IPS-20b (cell line): ENCODE measurements around the gene ASB9.
"Not testable (repeated sequence)": the region's sequence is repeated elsewhere in the genome, so short reads cannot be mapped to it uniquely, and the experiment has no call there.

Experiments used
- H3K27ac ChIP-seq: one replicate; pipeline ENCODE4 v1.5.1; 2013; ENCODE audit warnings: low read length
- H3K27me3 ChIP-seq: 2 replicates; pipeline ENCODE4 v1.6.1; 2013; ENCODE audit warnings: mild to moderate bottlenecking, low read length, inconsistent platforms; ENCODE audit not compliant: insufficient read depth
- H3K36me3 ChIP-seq: 2 replicates; pipeline ENCODE4 v1.6.1; 2013; ENCODE audit warnings: low read depth, mild to moderate bottlenecking, inconsistent platforms, low read length, moderate library complexity; ENCODE audit not compliant: insufficient read depth
- H3K4me1 ChIP-seq: 2 replicates; pipeline ENCODE4 v1.6.1; 2013; ENCODE audit warnings: mild to moderate bottlenecking, control low read depth, inconsistent platforms, low read length, moderate library complexity; ENCODE audit not compliant: insufficient read depth
- H3K4me3 ChIP-seq: 2 replicates; pipeline ENCODE4 v1.5.1; 2013; ENCODE audit warnings: mild to moderate bottlenecking, low read length, inconsistent platforms
- H3K9ac ChIP-seq: 2 replicates; pipeline ENCODE4 v1.6.1; 2013; ENCODE audit warnings: low read depth, mild to moderate bottlenecking, inconsistent platforms, low read length, moderate library complexity
- H3K9me3 ChIP-seq: 2 replicates; pipeline ENCODE4 v1.6.1; 2013; ENCODE audit warnings: mild to moderate bottlenecking, low read depth, low read length, inconsistent platforms; ENCODE audit not compliant: insufficient read depth

ASB9 gene

GRCh38 chrX:15293451-15293850, 23.6 kb upstream of the ASB9 start:
- H3K9ac ChIP-seq: no peak overlapping the region
- no peaks in the 10 kb centered on the region for H3K27me3 ChIP-seq
- no peak overlapping the region for H3K4me3 ChIP-seq
- no peak overlapping the region for H3K27ac ChIP-seq
- no peaks in the 10 kb centered on the region for H3K9me3 ChIP-seq
- H3K36me3 ChIP-seq: no peaks in the 10 kb centered on the region
- no peaks in the 10 kb centered on the region for H3K4me1 ChIP-seq

- H3K27me3 ChIP-seq: no peaks in the 10 kb centered on the region
- H3K27ac ChIP-seq: no peak overlapping the region
- no peak overlapping the region for H3K4me3 ChIP-seq
- no peak overlapping the region for H3K9ac ChIP-seq
- no peaks in the 10 kb centered on the region for H3K36me3 ChIP-seq
- no peaks in the 10 kb centered on the region for H3K9me3 ChIP-seq
- no peaks in the 10 kb centered on the region for H3K4me1 ChIP-seq
Observed at GRCh38 chrX:15292861-15293260, 23.0 kb upstream of the ASB9 start.

- no peaks in the 10 kb centered on the region for H3K36me3 ChIP-seq
- no peaks in the 10 kb centered on the region for H3K27me3 ChIP-seq
- no peaks in the 10 kb centered on the region for H3K9me3 ChIP-seq
- no peaks in the 10 kb centered on the region for H3K4me1 ChIP-seq
- no peak overlapping the region for H3K4me3 ChIP-seq
- H3K27ac ChIP-seq: no peak overlapping the region
- no peak overlapping the region for H3K9ac ChIP-seq
Observed at GRCh38 chrX:15277604-15278003, 7.7 kb upstream of the ASB9 start.

DNA sequence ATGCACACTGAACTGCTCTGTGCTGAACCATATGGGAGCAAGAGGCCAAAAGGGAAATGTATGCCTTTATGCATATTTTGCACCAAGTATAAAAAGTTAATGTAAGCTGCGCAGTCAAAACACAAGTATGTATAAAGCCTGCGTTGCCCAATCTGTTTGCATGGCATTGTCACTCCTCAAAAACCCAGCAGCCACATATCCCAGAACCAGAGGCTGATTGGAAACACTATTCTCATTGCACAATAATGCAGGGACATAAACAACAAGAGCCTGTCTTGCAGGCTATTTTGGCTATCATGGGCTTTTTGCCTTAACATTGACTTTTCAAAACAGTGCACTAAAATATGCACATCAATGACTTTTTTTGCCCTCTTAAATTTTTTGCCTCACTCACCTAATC, 5.1 kb upstream of the ASB9 start:
- H3K9me3 ChIP-seq: no peaks in the 10 kb centered on the region
- no peak overlapping the region for H3K9ac ChIP-seq
- no peaks in the 10 kb centered on the region for H3K27me3 ChIP-seq
- H3K4me1 ChIP-seq: no peaks in the 10 kb centered on the region
- no peak overlapping the region for H3K4me3 ChIP-seq
- no peak overlapping the region for H3K27ac ChIP-seq
- H3K36me3 ChIP-seq: no peaks in the 10 kb centered on the region

GRCh38 chrX:15273275-15273674, 3.4 kb upstream of the ASB9 start:
- H3K27ac ChIP-seq, H3K4me1 ChIP-seq, H3K27me3 ChIP-seq: not testable (repeated sequence)

DNA sequence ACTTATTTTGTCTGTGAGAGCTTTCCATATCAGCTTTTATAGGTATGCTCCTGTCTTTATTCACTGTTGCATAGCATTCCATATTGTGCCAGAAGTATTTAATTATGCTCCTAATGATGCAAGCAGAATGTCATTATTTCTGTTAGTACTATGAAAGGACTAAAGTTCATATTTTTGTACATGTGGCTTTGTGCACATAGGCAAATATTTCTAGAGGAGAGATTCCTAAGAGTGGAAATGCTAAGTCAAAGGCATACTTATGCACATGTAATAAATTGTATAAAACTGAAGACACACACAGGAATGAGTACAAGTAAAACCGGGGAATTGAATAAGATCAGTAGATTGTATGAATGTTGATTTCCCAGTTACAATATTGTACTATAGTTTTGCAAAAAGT, 1.9 kb upstream of the ASB9 start:
- Histone ChIP-seq H3K36me3 (no peaks in the 10 kb centered on the region), H3K27ac (no peak overlapping the region), H3K9ac (no peak overlapping the region), H3K27me3 (no peaks in the 10 kb centered on the region), H3K9me3 (no peaks in the 10 kb centered on the region), H3K4me1 (no peaks in the 10 kb centered on the region), H3K4me3 (no peak overlapping the region)

More at GRCh38 chrX:15273275-15273674, 3.4 kb upstream of the ASB9 start:
- H3K4me3 ChIP-seq, H3K36me3 ChIP-seq, H3K9me3 ChIP-seq, H3K9ac ChIP-seq: not testable (repeated sequence)

DNA sequence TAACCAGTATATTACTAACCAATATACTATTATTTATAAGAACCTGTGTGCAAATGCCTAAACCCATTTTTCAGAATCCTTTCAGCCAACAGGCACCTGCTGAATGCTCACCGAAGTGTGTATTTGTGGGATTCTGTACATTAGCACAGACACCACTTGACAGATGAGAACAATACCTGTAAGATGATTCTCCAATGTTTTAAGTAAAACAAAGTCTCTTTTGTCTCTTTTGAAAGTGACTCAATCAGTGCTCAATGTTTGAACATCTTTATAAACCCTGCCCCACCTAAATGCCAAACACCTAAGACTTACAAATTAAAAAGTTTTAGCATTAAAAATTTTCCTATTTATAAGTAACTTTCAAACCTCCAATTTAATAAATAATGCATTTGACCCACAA, 763 bp downstream of the ASB9 start:
- Histone ChIP-seq H3K27me3 (no peaks in the 10 kb centered on the region), H3K9me3 (no peaks in the 10 kb centered on the region), H3K27ac (no peak overlapping the region), H3K9ac (no peak overlapping the region), H3K4me3 (no peak overlapping the region), H3K4me1 (no peaks in the 10 kb centered on the region), H3K36me3 (no peaks in the 10 kb centered on the region)

DNA sequence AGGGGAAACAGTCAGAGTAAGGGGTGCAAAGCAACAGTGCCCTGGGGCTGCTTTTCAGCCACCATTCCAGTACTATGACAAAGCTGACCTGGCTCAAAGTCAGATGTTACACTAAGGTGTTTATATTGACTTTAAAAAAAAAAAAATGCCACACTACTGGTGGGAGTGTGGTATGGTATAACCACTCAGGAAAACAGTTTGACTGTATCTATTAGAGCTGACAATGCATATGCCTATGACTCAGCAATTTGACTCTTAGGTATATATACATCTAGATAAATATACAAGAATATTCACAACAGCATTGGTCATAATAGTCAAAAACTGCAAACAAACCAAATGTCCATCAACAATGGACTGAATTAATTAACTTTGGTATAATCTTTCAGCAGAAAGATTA, 15.0 kb downstream of the ASB9 start:
- Histone ChIP-seq H3K9ac (no peak overlapping the region), H3K27me3 (no peaks in the 10 kb centered on the region), H3K36me3 (no peaks in the 10 kb centered on the region), H3K4me1 (no peaks in the 10 kb centered on the region), H3K4me3 (no peak overlapping the region), H3K27ac (no peak overlapping the region), H3K9me3 (no peaks in the 10 kb centered on the region)

GRCh38 chrX:15245896-15246295, 24.0 kb downstream of the ASB9 start:
- Histone ChIP-seq H3K27me3 (no peaks in the 10 kb centered on the region), H3K4me1 (no peaks in the 10 kb centered on the region), H3K9me3 (no peaks in the 10 kb centered on the region), H3K9ac (no peak overlapping the region), H3K36me3 (no peaks in the 10 kb centered on the region), H3K27ac (no peak overlapping the region), H3K4me3 (no peak overlapping the region)

- H3K4me3 ChIP-seq: no peak overlapping the region
- H3K27me3 ChIP-seq: no peaks in the 10 kb centered on the region
Observed at GRCh38 chrX:15244421-15244820, 25.5 kb downstream of the ASB9 start.

GRCh38 chrX:15242899-15243555, 26.9 kb downstream of the ASB9 start:
- H3K9ac ChIP-seq: no peak overlapping the region
- H3K4me3 ChIP-seq: no peak overlapping the region
- no peak overlapping the region for H3K27ac ChIP-seq
- no peaks in the 10 kb centered on the region for H3K9me3 ChIP-seq
- H3K4me1 ChIP-seq: no peaks in the 10 kb centered on the region
- no peaks in the 10 kb centered on the region for H3K36me3 ChIP-seq
- H3K27me3 ChIP-seq: no peaks in the 10 kb centered on the region

More at GRCh38 chrX:15244421-15244820, 25.5 kb downstream of the ASB9 start:
- H3K9ac ChIP-seq: no peak overlapping the region
- H3K9me3 ChIP-seq: no peaks in the 10 kb centered on the region
- no peaks in the 10 kb centered on the region for H3K36me3 ChIP-seq
- no peaks in the 10 kb centered on the region for H3K4me1 ChIP-seq
- no peak overlapping the region for H3K27ac ChIP-seq

DNA sequence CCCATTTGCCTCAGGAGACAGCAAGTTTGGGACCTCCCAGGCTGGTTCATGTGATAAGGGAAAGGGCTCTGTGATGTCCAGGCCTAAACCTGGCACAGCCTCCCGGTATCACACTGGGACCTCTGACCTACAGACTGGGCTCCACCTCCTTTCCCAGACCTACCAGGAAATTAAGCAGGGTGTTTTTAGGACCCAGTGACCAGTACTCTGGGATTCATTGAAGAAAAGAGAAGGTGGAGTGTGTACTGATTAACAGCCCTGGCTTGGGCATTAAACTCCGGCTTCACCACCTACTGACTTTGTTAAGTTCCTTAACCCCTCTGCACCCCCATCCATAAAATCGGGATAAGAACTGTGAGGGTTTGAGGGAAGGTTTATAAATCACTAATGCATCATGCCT, 28.6 kb downstream of the ASB9 start:
- Histone ChIP-seq H3K4me1 (no peaks in the 10 kb centered on the region), H3K9me3 (no peaks in the 10 kb centered on the region), H3K9ac (no peak overlapping the region)

More for the DNA sequence above, 28.6 kb downstream of the ASB9 start:
- no peaks in the 10 kb centered on the region for H3K36me3 ChIP-seq
- H3K4me3 ChIP-seq: no peak overlapping the region
- no peak overlapping the region for H3K27ac ChIP-seq
- no peaks in the 10 kb centered on the region for H3K27me3 ChIP-seq
